Natural killer cell (primary cell): ENCODE results near the gene KRTDAP. TPM values are rescaled to one million over a fixed set of nuclear protein-coding genes. Genes with fewer than 3 reads are reported as not detected.

ENCODE experiments used
- ATAC-seq, 3 donors: fragments of 150-1000 bp in 2 of 3; fragments of 200-7000 bp in 1 of 3; cut with Tn5 transposase; 1 replicate in 1 of 3; 2 replicates in 2 of 3; pipeline ENCODE4 v1.10.0; 2021; ENCODE audit warnings: mild to moderate bottlenecking in 2 of 3, moderate library complexity in 2 of 3
- DNase-seq, 2 donors: peaks; one replicate each; pipeline versions ENCODE4 v3.0.0 to v3.0.0-alpha.2; 2013 to 2021; ENCODE audit warnings: mixed read lengths in 1 of 2
- H3K27ac ChIP-seq: one replicate; pipeline ENCODE4 v1.5.1; 2013; ENCODE audit warnings: mild to moderate bottlenecking, low read length
- H3K27me3 ChIP-seq: one replicate; pipeline ENCODE4 v1.6.1; 2013; ENCODE audit warnings: low read length; ENCODE audit not compliant: control insufficient read depth, insufficient read depth
- H3K36me3 ChIP-seq: one replicate; pipeline ENCODE4 v1.6.1; 2013; ENCODE audit warnings: low read length; ENCODE audit not compliant: control insufficient read depth, insufficient read depth
- H3K4me1 ChIP-seq: one replicate; pipeline ENCODE4 v1.6.1; 2013; ENCODE audit warnings: low read length; ENCODE audit not compliant: control insufficient read depth, insufficient read depth
- H3K4me3 ChIP-seq: one replicate; pipeline ENCODE4 v1.5.1; 2013; ENCODE audit warnings: low read length
- H3K9me3 ChIP-seq: one replicate; pipeline ENCODE4 v1.6.1; 2013; ENCODE audit warnings: low read length; ENCODE audit not compliant: control insufficient read depth, insufficient read depth
- H3K27ac Mint-ChIP-seq, 2 donors: one replicate each; pipeline ENCODE4 v1.8.0; 2022; ENCODE audit warnings: mild to moderate bottlenecking in 2 of 2, mixed read lengths in 2 of 2, moderate library complexity in 1 of 2
- H3K27me3 Mint-ChIP-seq, 2 donors: one replicate each; pipeline ENCODE4 v1.8.0; 2022; ENCODE audit warnings: low read depth in 2 of 2, mixed read lengths in 2 of 2
- H3K36me3 Mint-ChIP-seq: one replicate; pipeline ENCODE4 v1.8.0; 2022; ENCODE audit warnings: mixed read lengths
- H3K4me1 Mint-ChIP-seq, 2 donors: one replicate each; pipeline ENCODE4 v1.8.0; 2022; ENCODE audit warnings: mixed read lengths in 2 of 2
- H3K4me3 Mint-ChIP-seq: one replicate; pipeline ENCODE4 v1.8.0; 2022; ENCODE audit warnings: mild to moderate bottlenecking, moderate library complexity, mixed read lengths
- H3K9me3 Mint-ChIP-seq, 2 donors: one replicate each; pipeline ENCODE4 v1.8.0; 2022; ENCODE audit warnings: mixed read lengths in 2 of 2
- WGBS: methylation state at CpG from one replicate; pipeline ENCODE4 v1.1.7; 2013; ENCODE audit warnings: missing lambda C conversion rate; ENCODE audit not compliant: insufficient coverage; 5-methylcytosine and 5-hydroxymethylcytosine counted together
- intact Hi-C: fragments of 100-400 bp; cut with micrococcal nuclease; formaldehyde crosslinking; loops from one replicate; pipeline ENCODE4 v1.14.2; 2022
- total RNA-seq, 4 donors: library from RNA; stranded (reverse); fragments of 120-200 nt in 1 of 4; gene quantifications; one replicate each; pipeline versions ENCODE4 v1.2.3 to v1.2.4, GENCODE V29; 2013 to 2022
- TF ChIP-seq, protein P1 (sequence below): fragments of 200-600 bp; IDR thresholded peaks from one replicate; pipeline ENCODE4 v1.8.0; 2022; ENCODE audit warnings: antibody characterized with exemption

The KRTDAP gene
- total RNA-seq, 3 donors from 2014 or later (not counting 1 experiment from before 2014, with no cell fraction given) = not detected

- ATAC-seq (no peak), DNase-seq (no peak)
- WGBS = 81% methylated on average over 5 of the region's 5 CpGs
- peaks cover 44% of the 10 kb centered on the region for H3K4me1 ChIP-seq
- no peaks in the 10 kb centered on the region for H3K36me3 ChIP-seq
- peaks cover 6 to 15% of the 10 kb centered on the region in 2 donors for H3K4me1 Mint-ChIP-seq
- no peak overlapping the region for H3K4me3 Mint-ChIP-seq
- intact Hi-C loops = no loop called here
- no peaks in the 10 kb centered on the region for H3K9me3 Mint-ChIP-seq
- no peaks in the 10 kb centered on the region for H3K9me3 ChIP-seq
- TF ChIP-seq, protein P1, sequence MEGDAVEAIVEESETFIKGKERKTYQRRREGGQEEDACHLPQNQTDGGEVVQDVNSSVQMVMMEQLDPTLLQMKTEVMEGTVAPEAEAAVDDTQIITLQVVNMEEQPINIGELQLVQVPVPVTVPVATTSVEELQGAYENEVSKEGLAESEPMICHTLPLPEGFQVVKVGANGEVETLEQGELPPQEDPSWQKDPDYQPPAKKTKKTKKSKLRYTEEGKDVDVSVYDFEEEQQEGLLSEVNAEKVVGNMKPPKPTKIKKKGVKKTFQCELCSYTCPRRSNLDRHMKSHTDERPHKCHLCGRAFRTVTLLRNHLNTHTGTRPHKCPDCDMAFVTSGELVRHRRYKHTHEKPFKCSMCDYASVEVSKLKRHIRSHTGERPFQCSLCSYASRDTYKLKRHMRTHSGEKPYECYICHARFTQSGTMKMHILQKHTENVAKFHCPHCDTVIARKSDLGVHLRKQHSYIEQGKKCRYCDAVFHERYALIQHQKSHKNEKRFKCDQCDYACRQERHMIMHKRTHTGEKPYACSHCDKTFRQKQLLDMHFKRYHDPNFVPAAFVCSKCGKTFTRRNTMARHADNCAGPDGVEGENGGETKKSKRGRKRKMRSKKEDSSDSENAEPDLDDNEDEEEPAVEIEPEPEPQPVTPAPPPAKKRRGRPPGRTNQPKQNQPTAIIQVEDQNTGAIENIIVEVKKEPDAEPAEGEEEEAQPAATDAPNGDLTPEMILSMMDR = no peak
- H3K27me3 ChIP-seq = no peaks in the 10 kb centered on the region
- H3K4me3 ChIP-seq = no peak overlapping the region
- H3K27ac Mint-ChIP-seq = no peak overlapping the region
- no peaks in the 10 kb centered on the region for H3K36me3 Mint-ChIP-seq
- no peaks in the 10 kb centered on the region for H3K27me3 Mint-ChIP-seq
- no peak overlapping the region for H3K27ac ChIP-seq
Observed at GRCh38 chr19:35457173-35457572, 33.1 kb downstream of the KRTDAP start.

DNA sequence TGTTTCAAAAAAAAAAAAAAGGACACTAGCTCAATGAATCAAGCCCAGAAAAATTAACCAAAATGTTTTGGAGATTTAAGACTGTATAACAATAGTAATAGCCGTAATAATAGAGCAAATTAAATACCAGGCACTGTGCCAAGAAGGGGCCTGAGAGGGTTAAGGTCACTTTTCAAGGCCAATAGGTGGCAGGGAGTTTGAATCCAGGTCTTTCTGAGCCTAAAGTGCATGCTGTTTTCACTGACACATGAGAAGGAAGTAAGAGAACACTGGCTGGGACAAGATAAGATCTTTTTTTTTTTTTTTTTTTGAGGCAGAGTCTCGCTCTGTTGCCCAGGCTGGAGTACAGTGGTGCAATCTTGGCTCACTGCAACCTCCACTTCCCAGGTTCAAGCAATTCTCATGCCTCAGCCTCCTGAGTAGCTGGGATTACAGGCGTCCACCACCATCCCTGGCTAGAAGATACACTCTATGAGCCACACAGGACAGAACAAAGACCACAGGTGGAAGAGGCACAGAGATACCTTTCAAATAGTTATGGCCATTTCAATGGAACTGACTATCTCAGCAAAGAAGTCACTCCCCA, 34.6 kb downstream of the KRTDAP start:
- intact Hi-C loops = no loop called here
- DNase-seq (no peak), ATAC-seq (no peak)
- Histone ChIP-seq H3K27me3 (no peaks in the 10 kb centered on the region), H3K4me1 (peaks cover 44% of the 10 kb centered on the region), H3K4me3 (no peak overlapping the region), H3K9me3 (no peaks in the 10 kb centered on the region), H3K27ac (no peak overlapping the region), H3K36me3 (no peaks in the 10 kb centered on the region)
- Mint-ChIP-seq H3K4me1 (peaks cover 13 to 20% of the 10 kb centered on the region in 2 donors), H3K4me3 (no peak overlapping the region), H3K27ac (no peak overlapping the region), H3K36me3 (no peaks in the 10 kb centered on the region), H3K9me3 (no peaks in the 10 kb centered on the region), H3K27me3 (no peaks in the 10 kb centered on the region)
- TF ChIP-seq, protein P1 = no peak
- 61% methylated on average over 3 of the region's 3 CpGs for WGBS

GRCh38 chr19:35454663-35455062, 35.6 kb downstream of the KRTDAP start:
- Histone ChIP-seq H3K27ac (no peak overlapping the region), H3K4me3 (no peak overlapping the region), H3K4me1 (peaks cover 44% of the 10 kb centered on the region), H3K36me3 (no peaks in the 10 kb centered on the region), H3K27me3 (no peaks in the 10 kb centered on the region), H3K9me3 (no peaks in the 10 kb centered on the region)
- Mint-ChIP-seq H3K4me3 (no peak overlapping the region), H3K27ac (no peak overlapping the region), H3K36me3 (no peaks in the 10 kb centered on the region), H3K27me3 (peaks cover 0 to 3% of the 10 kb centered on the region in 2 donors), H3K4me1 (peaks cover 10 to 15% of the 10 kb centered on the region in 2 donors), H3K9me3 (no peaks in the 10 kb centered on the region)
- WGBS = 100% methylated on average over 2 of the region's 2 CpGs
- TF ChIP-seq, protein P1 = no peak
- intact Hi-C loops = no loop called here
- DNase-seq (no peak), ATAC-seq (no peak)
